Astrocyte (in vitro differentiated cells and primary cell): ENCODE data around the gene HCAR2. TPM values are rescaled to one million over a fixed set of nuclear protein-coding genes. Genes with fewer than 3 reads are reported as not detected.

Experiments
- DNase-seq: peaks from one replicate; pipeline ENCODE4 v3.0.0-alpha.2; 2010; ENCODE audit warnings: low read depth
- FAIRE-seq: peaks from 2 replicates; lab custom pipeline; 2011; peaks lifted over from hg19 to GRCh38; lab: Jason Lieb, UNC
- H2AFZ ChIP-seq: 2 replicates; pipeline ENCODE4 v1.6.0; 2012; ENCODE audit warnings: low read depth, low read length, inconsistent platforms
- H3K27ac ChIP-seq: 2 replicates; pipeline ENCODE4 v1.5.1; 2011; ENCODE audit warnings: low read depth, low read length, inconsistent platforms
- H3K27me3 ChIP-seq: 2 replicates; pipeline ENCODE4 v1.6.0; 2011; ENCODE audit warnings: low read length, inconsistent platforms; ENCODE audit not compliant: insufficient read depth
- H3K36me3 ChIP-seq: 2 replicates; pipeline ENCODE4 v1.5.1; 2011; ENCODE audit warnings: low read length, inconsistent platforms; ENCODE audit not compliant: insufficient read depth
- H3K4me1 ChIP-seq: 2 replicates; pipeline ENCODE4 v1.5.1; 2011; ENCODE audit warnings: low read length, inconsistent platforms; ENCODE audit not compliant: insufficient read depth
- H3K4me2 ChIP-seq: 2 replicates; pipeline ENCODE4 v1.6.0; 2012; ENCODE audit warnings: low read length, inconsistent platforms
- H3K4me3 ChIP-seq: 2 replicates; pipeline ENCODE4 v1.5.1; 2011; ENCODE audit warnings: low read depth, mild to moderate bottlenecking, low read length, inconsistent platforms; ENCODE audit not compliant: insufficient read depth
- H3K79me2 ChIP-seq: 2 replicates; pipeline ENCODE4 v1.6.0; 2012; ENCODE audit warnings: mild to moderate bottlenecking, low read length, inconsistent platforms; ENCODE audit not compliant: insufficient read depth
- H3K9ac ChIP-seq: 2 replicates; pipeline ENCODE4 v1.6.0; 2012; ENCODE audit warnings: mild to moderate bottlenecking, low read length, inconsistent platforms
- H3K9me3 ChIP-seq: 2 replicates; pipeline ENCODE4 v1.5.1; 2012; ENCODE audit warnings: low read depth, mild to moderate bottlenecking, low read length, inconsistent platforms; ENCODE audit not compliant: insufficient read depth
- H4K20me1 ChIP-seq: 2 replicates; pipeline ENCODE4 v1.6.0; 2012; ENCODE audit warnings: low read length, inconsistent platforms; ENCODE audit not compliant: insufficient read depth
- H3K27ac Mint-ChIP-seq: one replicate; pipeline ENCODE4 v1.8.0; 2021; ENCODE audit warnings: mild to moderate bottlenecking, mixed read lengths; ENCODE audit not compliant: unreplicated experiment
- H3K27me3 Mint-ChIP-seq: one replicate; pipeline ENCODE4 v1.8.0; 2021; ENCODE audit warnings: low read depth, mixed read lengths; ENCODE audit not compliant: unreplicated experiment
- H3K36me3 Mint-ChIP-seq: one replicate; pipeline ENCODE4 v1.8.0; 2021; ENCODE audit warnings: low read depth, mixed read lengths; ENCODE audit not compliant: unreplicated experiment
- H3K4me1 Mint-ChIP-seq: one replicate; pipeline ENCODE4 v1.8.0; 2021; ENCODE audit warnings: low read depth, mixed read lengths; ENCODE audit not compliant: unreplicated experiment
- H3K4me3 Mint-ChIP-seq: one replicate; pipeline ENCODE4 v1.8.0; 2021; ENCODE audit warnings: mild to moderate bottlenecking, moderate library complexity, mixed read lengths; ENCODE audit not compliant: unreplicated experiment
- H3K9me3 Mint-ChIP-seq: one replicate; pipeline ENCODE4 v1.8.0; 2021; ENCODE audit warnings: mild to moderate bottlenecking, mixed read lengths; ENCODE audit not compliant: unreplicated experiment
- EZH2 ChIP-seq: IDR thresholded peaks from 2 replicates; pipeline ENCODE4 v1.6.1; 2012; ENCODE audit warnings: mild to moderate bottlenecking, low read length, inconsistent platforms; ENCODE audit not compliant: insufficient read depth
- total RNA-seq: library from RNA; stranded (reverse); gene quantifications from 2 replicates; pipeline ENCODE4 v1.2.1, GENCODE V29; 2021
- TF ChIP-seq, protein P1 (sequence below): IDR thresholded peaks from 2 replicates; pipeline ENCODE4 v1.5.1; 2011; ENCODE audit warnings: low read depth, mild to moderate bottlenecking, inconsistent platforms, low read length, moderate library complexity; ENCODE audit not compliant: insufficient read depth

The HCAR2 gene
- total RNA-seq, 1 donor from 2014 or later, result not detected

DNA sequence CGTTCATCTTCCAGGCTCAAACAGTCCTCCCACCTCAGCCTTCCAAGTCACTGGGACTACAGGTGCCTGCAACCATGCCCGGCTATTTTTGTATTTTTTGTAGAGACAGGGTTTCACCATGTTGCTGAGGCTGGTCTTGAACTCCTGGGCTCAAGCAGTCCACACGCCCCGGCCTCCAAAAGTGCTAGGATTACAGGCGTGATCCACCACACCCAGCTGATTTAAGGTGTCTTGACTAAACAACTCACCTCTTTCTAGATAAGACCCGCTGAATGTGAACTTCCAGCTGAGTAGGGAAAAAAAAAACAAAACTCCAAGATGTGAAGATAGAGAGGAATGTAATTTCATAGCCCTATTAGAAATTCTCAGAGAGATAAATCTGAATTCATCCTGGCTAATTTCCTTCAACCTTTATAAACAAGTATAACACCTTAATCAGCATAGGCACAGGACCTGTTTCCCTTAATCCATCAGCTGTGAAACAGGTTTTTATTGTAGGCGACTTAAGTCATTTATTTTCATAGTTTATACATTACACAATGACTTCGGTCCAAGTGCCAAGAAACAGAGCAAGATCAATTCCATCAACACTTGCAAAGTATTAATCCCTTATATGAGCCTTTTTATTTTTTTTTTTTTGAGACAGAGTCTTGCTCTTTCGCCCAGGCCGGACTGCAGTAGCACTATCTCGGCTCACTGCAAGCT, 51.5 kb downstream of the HCAR2 start:
- Histone ChIP-seq H3K9ac (no peak overlapping the region), H3K4me3 (no peak overlapping the region), H3K79me2 (no peaks in the 10 kb centered on the region), H2AFZ (no peak overlapping the region), H3K27me3 (no peaks in the 10 kb centered on the region), H3K9me3 (no peaks in the 10 kb centered on the region), H3K4me1 (peaks cover 7% of the 10 kb centered on the region), H3K27ac (no peak overlapping the region), H3K36me3 (no peaks in the 10 kb centered on the region), H3K4me2 (no peak overlapping the region), H4K20me1 (no peaks in the 10 kb centered on the region)
- Mint-ChIP-seq H3K4me1 (no peaks in the 10 kb centered on the region), H3K36me3 (no peaks in the 10 kb centered on the region), H3K4me3 (no peak overlapping the region), H3K27me3 (no peaks in the 10 kb centered on the region), H3K27ac (no peak overlapping the region), H3K9me3 (no peaks in the 10 kb centered on the region)
- FAIRE-seq (no peak), DNase-seq (no peak)
- TF ChIP-seq, protein P1, sequence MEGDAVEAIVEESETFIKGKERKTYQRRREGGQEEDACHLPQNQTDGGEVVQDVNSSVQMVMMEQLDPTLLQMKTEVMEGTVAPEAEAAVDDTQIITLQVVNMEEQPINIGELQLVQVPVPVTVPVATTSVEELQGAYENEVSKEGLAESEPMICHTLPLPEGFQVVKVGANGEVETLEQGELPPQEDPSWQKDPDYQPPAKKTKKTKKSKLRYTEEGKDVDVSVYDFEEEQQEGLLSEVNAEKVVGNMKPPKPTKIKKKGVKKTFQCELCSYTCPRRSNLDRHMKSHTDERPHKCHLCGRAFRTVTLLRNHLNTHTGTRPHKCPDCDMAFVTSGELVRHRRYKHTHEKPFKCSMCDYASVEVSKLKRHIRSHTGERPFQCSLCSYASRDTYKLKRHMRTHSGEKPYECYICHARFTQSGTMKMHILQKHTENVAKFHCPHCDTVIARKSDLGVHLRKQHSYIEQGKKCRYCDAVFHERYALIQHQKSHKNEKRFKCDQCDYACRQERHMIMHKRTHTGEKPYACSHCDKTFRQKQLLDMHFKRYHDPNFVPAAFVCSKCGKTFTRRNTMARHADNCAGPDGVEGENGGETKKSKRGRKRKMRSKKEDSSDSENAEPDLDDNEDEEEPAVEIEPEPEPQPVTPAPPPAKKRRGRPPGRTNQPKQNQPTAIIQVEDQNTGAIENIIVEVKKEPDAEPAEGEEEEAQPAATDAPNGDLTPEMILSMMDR, result no peak
- TF ChIP-seq EZH2, result no peak

Other genes with a start within 250 kb of the HCAR2 start
- gene ZCCHC8, start 202.4 kb downstream of the HCAR2 start, total RNA-seq, result 23.8 and 25.3 TPM in 2 replicates
- 55.6 and 56.3 TPM in 2 replicates for gene RSRC2, start 176.4 kb downstream of the HCAR2 start, total RNA-seq
- gene KNTC1, start 176.1 kb downstream of the HCAR2 start, total RNA-seq, result 8.6 and 10.6 TPM in 2 replicates
- not detected in 2 replicates for gene HCAR3, start 13.5 kb upstream of the HCAR2 start, total RNA-seq
- gene HCAR1, start 27.5 kb upstream of the HCAR2 start, total RNA-seq, result not detected in 2 replicates
- gene DENR, start 49.5 kb upstream of the HCAR2 start, total RNA-seq, result 58.2 and 62.9 TPM in 2 replicates
- 0.60 and 0.82 TPM in 2 replicates for gene CCDC62, start 71.2 kb upstream of the HCAR2 start, total RNA-seq
- 21.3 and 22.2 TPM in 2 replicates for gene HIP1R, start 132.1 kb upstream of the HCAR2 start, total RNA-seq
- 27.1 and 31.4 TPM in 2 replicates for gene VPS37B, start 192.8 kb upstream of the HCAR2 start, total RNA-seq